DMS53 treated with DMSO at 0.1 percent for 48 hours (cell line): ENCODE results near the gene STK38L.
A peak's percentile ranks its signal among the peaks of the same experiment; 100 is the strongest.

Source experiments
- DNase-seq: peaks from one replicate; lab custom pipeline; 2025; ENCODE audit not compliant: unreplicated experiment; lab: John Stamatoyannopoulos, UW

The STK38L gene

DNA sequence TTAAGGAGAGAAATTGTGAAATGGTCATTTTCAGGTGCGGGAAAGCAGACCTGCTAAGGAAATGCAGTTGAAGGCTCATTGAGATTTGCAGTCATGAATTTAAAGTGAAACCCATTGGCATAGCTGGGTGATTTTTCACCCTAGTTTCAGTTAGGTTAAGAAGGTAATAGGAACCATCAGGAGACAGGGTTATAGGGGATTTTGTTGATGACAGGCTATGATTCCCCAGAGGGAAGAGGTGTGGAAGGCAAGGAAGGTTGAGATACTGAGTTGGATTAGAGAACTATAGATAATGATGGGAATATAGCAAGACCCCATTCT, 65.9 kb downstream of the STK38L start:
- no peak for DNase-seq

DNA sequence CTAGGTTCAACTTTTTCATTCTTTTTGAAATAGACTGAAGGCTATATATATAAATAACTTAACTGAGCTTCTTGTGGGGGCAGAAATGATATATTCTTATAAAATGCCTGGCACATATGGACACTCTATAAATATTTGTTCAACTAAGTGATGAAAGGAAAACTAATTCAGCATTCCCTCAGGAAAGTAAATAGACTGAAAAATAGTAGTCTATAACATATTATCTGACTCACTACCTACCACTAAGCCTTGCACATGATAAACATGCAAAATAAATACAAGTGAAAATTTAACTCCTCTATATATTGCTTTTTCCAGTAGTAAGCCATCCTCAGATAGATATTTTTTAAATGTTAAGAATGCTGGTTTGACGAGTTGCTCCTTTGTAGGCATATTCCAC, 72.9 kb downstream of the STK38L start:
- peak; percentile 66 for DNase-seq

DNA sequence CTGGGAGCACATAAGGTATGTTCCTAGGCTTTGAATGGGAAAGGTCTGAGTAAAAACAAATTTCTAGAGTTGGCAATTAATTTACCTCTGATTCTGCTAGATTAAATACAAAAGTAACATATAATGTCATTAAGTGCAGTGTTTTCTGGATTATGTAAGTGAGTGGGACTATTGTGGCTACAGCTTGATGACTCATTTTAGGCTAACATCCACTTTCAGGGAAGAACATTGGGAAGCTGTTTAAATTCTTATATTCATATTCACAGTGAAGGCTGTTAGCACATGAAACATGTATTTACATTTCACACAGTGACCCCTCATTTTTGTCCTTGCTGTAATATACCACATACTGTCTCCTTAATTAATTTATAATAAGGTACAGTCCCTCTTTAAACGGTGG, 75.3 kb downstream of the STK38L start:
- DNase-seq: no peak

DNA sequence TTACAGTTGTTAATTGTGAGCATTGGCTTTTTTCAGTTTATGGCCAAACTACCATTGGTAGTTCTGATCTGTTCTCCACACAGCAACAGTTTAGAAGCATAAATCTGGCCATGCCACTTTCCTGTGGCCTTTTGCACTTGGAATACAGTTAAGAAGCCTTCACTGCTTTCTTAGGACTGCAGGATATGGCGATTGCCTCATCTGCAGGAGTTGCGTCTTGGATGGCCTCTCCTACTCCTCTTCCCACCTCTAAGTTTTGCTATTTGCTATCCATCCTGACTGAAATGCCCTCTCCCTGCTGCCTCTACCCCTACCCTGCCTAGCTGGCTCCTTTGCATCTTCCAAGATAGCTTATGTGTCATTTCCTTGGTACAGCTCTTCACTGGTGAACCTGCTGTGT, 75.8 kb downstream of the STK38L start:
- DNase-seq: no peak

DNA sequence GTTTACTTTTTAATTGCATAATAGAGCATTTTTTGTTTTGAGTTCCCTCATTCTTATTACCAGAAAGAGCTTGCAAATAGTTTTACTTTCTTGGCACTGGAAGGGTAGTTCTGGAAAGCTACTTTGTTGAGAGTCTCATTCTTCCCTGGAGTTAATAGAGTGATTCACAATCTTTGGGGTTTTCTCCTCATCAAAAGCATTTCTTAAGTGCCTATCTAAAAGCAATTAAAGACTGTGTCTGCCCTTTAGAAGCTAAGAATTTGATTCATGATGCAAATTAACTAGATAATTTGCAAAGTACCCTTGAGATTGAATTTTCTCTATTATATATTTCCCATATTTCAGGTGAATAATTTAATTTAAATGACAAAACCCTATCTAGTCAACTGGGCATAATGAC, 80.4 kb downstream of the STK38L start:
- no peak for DNase-seq

DNA sequence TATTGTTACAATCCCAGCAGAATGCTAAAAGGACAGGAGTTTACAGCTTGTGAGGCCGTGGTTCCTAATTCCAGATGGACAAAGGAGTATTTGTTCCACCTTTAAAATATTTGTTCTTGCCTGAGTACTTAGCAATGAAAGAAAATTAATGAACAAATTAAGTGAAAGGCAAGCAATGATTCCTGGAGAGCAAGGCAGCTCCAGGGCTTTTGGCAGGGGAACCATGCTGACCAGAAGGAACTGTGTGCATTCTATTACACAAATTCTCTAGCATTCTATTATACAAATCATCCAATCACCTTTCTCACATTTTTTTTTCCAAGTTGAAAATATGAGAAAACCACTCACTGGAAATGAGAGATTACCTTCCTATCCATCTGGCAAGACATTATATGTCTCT, 86.8 kb downstream of the STK38L start:
- DNase-seq: no peak

DNA sequence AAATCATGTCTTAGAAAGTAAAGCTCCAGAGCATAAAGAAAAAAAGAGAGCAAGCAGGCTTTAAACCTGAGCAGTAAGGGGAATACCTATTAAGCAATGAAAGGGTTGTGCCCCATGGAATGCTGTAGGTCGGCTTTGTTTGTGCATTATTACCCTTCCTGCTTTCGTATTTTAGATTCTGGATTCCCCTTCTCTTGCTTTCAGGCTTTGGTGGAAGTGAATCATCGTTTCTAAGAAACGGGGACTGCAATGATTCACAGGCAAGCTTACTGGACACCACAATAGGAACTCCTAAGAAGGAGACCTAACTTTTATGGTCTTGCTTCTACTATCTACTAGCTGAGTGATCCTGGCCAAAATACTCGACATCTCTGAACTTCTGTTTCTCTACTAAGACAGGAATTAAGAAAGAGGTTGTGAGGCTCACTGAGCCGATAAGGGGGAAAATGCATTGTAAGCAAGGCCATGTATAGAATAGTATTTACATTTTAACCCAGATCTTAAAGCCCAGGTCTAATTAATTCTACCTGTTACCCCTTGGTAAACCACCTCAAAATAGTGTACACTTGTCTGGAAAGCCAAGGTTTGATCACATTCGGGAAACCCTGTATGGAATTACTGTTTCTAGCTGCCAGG, 87.3 kb downstream of the STK38L start:
- no peak for DNase-seq

DNA sequence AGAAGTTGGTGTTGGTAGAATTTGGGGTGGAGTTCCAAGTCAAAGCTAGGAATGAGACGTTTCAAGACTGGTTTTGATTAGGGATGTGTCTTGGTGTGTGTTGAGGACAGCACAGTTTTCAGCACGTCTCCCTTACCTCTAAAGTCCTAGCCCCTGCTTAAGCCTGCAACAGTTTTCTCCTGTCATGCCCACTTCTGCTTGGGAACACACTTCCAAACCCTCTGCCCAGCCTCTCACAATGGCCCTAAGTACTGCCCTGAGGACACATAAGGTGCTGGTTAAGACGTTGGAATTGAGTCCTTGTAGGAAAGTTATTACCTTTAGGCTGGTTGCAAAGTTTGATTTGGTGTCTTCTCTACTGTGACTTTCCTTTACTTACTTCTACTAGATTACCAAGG, 87.8 kb downstream of the STK38L start:
- DNase-seq: no peak

DNA sequence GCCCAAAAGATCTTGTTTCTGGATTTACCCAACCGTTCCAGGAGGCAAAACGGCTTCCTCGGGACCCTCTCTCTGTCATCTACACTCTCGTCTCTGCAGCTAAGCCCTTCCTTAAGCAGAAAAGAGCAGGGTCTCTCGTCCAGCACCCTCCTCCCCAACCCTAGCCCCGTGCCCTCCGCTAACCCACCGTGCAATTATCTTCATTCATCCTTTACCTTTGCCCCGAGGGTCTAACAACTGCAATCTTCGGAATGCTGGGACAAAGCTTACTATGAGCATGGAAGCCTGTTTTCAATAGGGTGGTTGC, 88.3 kb downstream of the STK38L start:
- DNase-seq: no peak

DNA sequence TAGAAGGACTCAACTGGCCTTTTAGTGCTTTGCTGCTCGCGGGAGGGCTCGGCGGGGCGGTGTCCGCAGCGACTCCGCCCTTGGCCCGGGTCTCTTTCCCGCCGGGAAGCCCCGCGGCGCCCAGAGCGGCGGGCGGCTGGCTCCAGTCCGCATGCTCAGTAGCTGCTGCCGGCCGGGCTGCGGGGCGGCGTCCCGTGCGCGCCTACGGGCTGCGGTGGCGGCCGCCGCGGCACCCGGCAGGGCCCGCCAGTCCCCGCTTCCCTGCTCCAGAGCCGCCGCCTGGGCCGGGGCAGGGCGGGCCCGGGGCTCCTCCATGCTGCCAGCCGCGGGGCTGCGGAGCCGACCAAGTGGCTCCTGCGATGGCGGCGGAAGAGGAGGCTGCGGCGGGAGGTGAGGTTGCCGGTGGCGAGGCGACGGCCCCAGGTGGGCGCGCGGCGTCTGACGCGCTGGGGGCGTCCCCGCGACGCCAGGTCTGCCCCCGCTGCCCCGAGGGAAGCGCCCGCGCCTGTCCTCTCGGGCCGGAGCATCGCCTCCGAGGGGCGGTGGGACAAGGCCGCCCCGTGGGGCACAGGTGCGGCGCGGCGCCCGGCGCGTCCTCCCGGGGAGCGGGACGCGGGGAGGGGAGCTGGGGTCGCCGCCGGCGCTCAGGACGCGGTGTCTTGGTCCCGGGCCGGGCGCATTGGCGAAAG, 88.8 kb downstream of the STK38L start, which contains the start of gene BMAL2:
TSS of gene BMAL2 (plus strand) at position 123 of the 689 bp plus-strand sequence. CDS start at position 360, 237 bp downstream.
- DNase-seq: peak; percentile 47

DNA sequence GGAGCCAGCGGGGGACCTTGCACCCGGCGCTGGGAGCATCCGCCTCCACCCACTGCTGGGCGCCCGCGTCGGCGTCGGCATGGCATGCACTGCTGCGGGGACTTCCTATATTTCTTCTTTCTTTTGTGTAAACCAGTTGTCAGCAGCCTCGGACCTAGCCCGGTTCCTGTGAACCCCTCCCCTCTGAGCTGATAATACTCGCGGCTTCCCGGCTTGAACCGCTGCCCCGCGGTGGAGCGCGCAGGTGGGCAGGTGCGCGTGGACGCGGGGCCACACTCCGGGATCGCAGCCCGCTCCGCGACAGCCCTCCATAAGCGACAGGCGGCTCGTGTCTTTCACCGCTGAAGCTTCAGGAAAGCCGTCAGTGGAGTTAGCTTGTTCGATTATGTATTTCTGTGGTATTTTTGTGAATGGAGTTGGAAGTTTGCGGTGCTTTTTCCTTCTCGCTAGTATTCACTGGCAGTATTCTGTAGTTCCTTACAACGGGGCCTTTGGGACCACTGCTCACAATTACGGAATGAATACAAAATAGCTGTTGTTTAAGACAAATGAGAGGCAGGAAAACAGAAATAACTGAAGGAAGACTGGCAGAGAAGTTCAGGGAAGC, 89.4 kb downstream of the STK38L start:
- peak; percentile 58 for DNase-seq

DNA sequence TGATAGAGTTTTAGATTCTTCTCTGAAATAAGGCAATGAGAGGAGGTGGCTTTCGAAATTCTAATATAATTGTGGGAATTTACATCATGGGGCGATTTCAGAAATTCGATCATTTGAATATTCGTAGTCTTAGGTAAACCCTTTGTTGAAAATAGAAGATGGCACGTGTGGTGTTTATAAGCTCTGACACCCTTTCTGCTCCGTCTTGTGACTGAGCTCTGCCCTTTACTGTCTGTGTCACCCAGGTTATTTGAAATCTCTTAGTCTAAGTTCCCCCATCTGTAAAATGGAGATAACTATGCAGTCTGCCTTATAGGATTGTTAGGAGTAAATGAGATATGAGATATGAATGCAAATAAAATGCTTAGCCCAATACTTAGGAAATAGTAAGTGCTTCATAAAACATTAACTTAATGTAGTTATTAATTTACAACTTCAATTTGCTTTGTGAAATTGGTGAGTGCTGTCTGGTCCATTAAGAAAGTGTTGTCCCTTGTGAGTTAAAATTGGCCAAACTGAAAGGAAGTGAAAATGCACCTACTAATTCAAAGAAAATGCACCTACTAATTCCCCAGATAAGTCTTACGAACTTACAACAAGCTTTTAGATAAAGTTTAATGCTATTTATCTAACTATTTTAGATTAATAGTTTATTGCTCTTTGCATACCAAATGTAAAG, 90.1 kb downstream of the STK38L start:
- DNase-seq: no peak

DNA sequence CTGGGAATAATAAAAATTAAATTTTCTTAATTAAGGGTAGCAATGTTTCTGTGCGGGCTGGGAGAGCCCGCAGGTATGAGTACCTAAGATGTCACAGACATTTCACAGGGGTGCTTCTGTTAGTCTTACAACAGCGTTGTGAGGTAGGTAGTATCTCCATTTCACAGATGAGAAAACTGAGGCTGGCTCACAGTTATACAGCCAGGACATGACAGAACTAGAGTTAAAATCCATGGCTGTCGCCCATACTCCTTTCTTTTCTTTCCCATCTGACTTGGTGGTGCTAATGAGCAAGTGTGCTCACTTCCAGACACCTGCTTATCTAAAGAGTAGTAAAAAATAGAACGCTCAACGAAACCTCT, 90.6 kb downstream of the STK38L start:
- no peak for DNase-seq

DNA sequence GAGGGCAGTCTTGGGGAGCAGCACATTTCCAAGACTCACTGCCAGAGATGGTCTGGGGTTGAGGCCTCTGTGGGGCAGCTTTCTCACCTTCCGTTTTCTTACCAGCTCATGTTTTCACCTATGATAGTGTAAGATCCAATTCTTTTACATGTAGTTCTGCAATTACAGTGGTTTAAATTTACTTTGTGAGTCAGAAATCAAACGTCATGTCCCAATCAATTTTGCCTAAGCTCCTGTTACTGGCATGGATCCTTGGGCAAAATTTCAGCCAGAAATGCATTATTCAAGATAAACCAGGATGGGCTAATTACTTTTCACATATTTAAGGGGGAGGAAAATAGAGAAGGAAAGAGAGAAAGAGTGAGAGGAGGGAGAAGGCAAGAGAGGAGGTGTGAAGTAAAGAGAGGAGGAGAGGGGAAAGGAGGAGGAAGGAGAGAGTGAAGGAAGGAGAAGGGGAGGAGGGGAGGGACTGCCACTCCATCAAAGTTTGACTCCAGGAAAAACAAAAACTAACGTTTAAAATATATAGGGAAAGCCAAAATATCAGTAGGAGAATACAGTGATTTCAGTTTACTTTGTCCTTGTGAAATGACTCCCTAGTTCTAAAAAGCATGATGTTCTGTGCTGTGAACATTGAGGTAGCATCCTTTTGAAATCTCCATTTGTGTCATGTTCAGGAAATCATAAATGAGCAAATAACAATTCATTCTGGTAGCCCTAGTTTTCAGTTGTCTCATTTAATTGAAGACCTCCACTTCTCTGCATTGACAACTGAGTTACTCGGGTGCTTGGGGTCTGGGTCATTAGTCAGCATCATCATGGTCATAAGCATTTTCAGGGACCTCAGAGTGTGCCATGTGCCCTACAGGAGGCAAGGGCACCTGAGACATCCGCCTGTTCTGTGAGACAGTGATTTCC, 91.5 kb downstream of the STK38L start:
- DNase-seq: no peak

DNA sequence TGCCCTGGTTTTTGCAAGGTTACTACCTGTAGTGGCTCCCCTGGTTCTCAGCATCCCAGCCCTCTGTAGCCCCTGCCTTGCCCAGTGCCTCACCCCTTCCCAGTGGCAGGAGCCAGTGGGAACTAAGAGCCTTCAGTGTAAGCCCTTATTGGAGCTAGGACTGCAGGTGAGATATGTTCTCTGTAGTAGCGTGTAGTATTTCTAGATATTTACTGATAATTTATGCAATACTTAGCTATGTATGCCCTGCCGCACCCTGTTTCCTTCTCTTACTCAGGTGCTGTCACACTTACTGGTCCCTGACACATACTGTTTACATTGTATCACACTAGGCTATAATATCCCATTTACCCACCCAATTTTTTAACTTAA, 92.2 kb downstream of the STK38L start:
- no peak for DNase-seq

DNA sequence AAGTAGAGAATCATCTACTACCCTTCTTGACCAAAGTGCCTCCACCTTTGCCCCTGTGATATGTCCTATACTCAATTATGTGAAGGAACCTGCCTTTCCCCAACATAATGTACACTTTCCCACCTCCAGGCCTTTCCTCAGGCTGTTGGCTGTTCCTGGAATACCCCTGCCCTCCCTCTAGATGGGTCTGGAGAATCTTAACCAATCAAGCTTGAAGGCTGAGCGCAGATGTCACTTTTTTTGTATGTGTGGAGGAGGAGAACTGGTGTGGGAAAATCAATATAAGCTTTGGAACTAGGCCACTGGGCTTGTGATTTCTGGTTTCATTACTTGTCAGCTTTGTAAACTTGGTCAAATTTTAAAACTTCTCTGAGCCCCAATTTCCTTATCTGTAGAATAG, 93.3 kb downstream of the STK38L start:
- no peak for DNase-seq

DNA sequence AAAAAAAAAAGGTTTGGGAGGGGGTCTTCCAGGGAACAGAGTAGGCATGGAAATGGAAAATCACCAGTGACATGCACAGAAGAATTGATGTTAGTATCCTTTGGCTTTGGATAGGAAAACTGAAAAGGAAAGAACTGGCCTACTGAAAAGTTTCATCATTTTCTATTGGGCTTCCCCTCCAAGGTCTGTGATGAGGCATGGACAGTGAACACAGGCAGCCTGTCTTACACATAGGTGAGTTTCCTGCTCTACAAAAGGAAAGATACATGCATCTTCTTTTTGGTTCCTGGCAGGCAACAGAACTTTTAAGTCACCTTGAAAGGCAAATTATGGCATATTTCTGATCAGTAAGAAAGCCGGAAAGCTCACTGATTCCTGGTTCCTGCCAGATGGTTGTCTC, 94.4 kb downstream of the STK38L start:
- DNase-seq: no peak

DNA sequence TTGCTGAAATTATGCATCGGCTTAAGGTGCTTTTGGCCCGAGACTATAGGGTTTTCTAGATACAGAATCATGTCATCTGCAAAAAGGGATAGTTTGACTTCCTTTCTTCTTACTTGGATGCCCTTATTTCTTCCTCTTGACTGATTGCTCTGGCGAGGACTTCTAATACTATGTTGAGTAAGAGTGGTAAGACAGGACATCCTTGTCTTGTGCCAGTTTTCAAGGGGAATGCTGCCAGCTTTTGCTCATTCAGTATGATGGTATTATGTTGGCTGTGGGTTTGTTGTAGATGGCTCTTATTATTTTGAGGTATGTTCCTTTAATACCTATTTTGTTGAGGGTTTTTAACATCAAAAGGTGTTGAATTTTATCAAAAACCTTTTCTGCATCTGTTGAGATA, 96.9 kb downstream of the STK38L start:
- no peak for DNase-seq

DNA sequence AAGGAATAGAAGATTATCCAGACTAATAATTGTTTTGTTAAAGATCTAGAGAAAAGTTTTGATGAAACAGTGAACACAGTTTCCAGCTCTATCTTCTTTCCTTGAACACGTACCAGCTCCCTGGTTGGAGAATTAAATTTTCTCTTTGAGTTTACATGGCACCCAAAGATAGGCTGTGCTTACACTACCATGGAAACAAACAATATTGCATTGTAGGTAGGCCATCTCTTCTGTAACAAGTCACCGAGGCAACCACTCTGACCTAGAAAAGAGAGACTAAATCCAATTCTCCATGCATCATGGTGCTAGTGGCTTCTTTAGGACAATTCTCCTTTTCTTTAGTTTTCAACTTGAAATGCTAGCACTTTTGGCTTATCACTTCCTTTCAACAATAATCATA, 98.5 kb downstream of the STK38L start:
- no peak for DNase-seq

DNA sequence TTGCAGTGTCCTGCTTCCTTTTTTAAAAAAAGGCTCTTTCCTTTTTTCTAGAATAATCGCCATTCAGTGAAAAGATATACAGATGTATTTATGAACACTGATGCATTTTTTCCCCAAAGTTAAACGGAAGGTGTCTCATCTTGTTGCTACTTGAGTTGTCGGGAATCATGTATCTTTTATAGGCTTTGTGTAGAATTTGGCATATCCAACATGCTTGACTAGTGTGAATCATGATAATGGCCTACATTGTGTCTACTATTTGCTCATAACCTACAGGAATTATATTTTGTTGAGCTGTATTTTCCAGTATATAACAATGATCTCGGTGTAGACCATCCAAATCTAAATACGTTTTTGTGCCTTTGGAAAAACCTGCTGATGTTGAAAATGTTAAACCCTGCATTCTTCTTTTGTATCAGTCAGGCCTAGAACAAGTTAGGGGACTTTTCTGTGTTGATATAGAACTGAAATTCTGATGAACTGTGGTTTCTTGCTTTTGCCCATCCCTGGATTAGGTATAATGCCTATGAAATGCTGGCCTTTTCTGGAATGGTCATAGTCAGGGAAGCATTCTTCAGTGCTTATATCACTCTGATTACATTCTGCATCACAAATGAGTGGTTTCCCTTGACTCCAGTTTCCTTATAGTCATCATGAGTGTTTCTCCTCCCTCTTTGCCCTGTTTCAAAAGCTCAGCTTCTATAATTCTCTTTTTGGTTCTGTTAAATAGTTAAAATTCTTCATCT, 99.3 kb downstream of the STK38L start:
- no peak for DNase-seq

DNA sequence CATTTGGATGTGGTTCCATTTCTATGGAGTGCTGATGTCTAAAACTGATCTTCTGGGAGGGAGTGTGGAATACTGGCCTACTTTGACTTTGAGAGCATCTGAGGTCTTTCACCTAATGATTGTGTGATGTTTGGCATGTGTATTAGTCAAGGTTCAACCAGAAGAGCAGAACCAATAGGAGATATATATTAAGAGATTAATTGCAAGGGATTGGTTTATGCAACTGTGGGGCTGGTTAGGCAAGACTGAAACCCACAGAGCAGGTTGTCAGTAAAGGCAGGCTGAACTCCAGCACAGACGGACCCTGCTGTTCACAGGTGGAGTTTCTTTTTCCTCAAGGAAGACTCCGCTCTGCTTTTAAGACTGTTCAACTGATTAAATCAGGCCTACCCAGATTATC, 100.2 kb downstream of the STK38L start:
- no peak for DNase-seq
